GM13977 (cell line): ENCODE data around the gene UNK.
"Not testable (repeated sequence)": the region's sequence is repeated elsewhere in the genome, so short reads cannot be mapped to it uniquely, and the experiment has no call there.

Experiments used
- DNase-seq: peaks from one replicate; pipeline ENCODE4 v3.0.0; 2012; ENCODE audit warnings: low spot score
- CTCF ChIP-seq: IDR thresholded peaks from 2 replicates; pipeline ENCODE4 v1.5.1; 2012; ENCODE audit warnings: mild to moderate bottlenecking, control low read depth; ENCODE audit not compliant: insufficient read depth; ENCODE audit errors: extremely low read depth, missing control alignments
- in situ Hi-C: fragments of 300-500 bp; cut with MboI; formaldehyde crosslinking; loops from one replicate; pipeline ENCODE4 v1.12.0; 2022; ENCODE audit warnings: low sequenced_read_pairs, low pct_unique_long_range_greater_than_20kb, mixed read lengths, inconsistent platforms; ENCODE audit not compliant: unreplicated experiment

UNK gene

DNA sequence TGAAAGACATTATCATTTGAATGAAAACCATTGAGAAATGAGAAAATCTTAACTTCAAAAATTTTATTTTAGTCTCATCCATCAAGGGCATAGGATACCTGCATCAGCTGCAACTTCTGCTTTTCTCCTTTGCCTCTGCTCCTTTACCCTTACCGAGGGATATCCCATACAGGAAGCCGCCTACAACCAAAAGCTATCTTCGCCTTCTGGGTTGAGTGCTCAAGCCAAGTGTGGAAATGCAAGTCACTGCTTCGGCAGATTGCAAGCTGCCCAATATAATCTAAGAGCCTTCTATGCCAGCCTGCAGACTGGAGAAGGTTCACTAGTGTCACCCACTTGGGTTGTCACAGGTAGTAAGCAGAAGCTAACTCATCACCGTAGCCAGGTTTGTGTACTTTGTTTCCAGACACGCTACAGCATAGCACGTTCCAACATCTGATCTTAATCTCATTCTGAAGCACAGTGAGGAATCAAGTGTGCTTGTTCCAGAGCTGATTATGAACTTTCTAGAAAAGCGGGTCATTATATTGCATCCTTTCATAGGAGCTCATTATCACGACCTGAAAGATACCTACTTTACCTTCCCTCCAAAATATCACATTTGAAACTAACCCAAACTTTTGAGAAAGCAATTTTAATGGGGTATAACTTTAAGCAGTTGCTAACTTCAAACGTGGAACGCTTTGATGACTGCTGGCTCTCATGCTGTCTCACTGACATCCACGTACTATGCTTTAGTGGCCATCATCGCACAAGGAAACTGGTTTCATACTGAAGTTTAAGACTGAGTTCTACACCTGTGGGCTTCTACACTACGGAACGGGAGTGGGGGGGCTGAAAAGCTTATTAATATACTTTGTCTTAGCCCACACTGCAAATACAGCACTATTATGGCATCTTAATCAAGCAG, 8.0 kb upstream of the UNK start:
- no peak for TF ChIP-seq CTCF
- no peak for DNase-seq
- in situ Hi-C loops: no loop called here

GRCh38 chr17:75777296-75777922, 7.2 kb upstream of the UNK start:
- in situ Hi-C loops: no loop called here
- TF ChIP-seq CTCF: no peak

GRCh38 chr17:75778066-75778860, 6.3 kb upstream of the UNK start:
- DNase-seq, in situ Hi-C loops: not testable (repeated sequence)

More at GRCh38 chr17:75777296-75777922, 7.2 kb upstream of the UNK start:
- no peak for DNase-seq

- in situ Hi-C loops: no loop called here
- no peak for DNase-seq
Measured at GRCh38 chr17:75778861-75779249, 5.8 kb upstream of the UNK start.

GRCh38 chr17:75779250-75779986, 5.2 kb upstream of the UNK start:
- TF ChIP-seq CTCF: no peak
- in situ Hi-C loops: no loop called here
- DNase-seq: peak; percentile 98

More at GRCh38 chr17:75778861-75779249, 5.8 kb upstream of the UNK start:
- peak; percentile 70 for TF ChIP-seq CTCF

DNA sequence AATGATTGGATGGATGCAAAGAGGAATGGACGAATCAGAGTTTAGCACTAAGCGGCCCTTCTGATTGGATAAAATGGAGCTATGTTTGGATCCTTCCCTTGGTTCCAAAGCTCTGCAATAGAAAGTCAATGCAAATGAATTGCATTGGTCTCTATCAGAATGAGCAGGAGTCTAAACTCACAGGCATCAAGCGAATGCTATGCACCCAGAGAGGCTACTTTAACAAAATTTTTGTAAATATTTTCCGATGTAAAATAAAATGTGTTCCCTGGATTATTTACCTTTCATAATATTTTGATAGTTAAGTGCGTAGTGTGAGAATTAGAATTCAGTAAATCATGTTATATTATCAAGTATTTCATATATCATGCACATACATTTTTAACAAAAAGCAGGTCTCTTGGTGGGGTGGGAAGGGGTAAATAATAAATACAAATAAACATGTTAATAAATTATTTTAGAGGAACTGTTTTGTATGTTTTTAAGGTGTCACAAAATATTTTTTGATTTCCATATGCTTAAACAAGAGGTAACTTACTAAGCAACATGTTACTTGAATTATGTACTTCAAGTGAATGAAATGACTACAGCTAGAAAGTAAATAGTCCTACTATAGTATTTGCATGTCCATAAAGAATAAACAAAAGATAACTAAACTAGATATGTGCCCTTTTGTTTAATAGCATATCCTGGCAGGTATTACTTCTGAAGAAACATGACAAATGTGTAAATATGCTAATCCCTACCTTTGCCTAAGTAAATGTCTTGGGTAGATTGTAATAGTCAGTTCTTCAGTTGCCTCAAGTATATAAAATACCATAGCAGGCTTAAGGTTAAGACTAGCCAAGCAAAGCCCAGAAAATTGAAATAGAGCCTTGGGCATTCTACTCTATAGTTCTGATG, 4.4 kb upstream of the UNK start:
- in situ Hi-C loops: no loop called here
- DNase-seq: no peak
- no peak for TF ChIP-seq CTCF
